ENCODE measurements around the gene PRPF39. TPM values are rescaled to one million over a fixed set of nuclear protein-coding genes. Genes with fewer than 3 reads are reported as not detected.

The PRPF39 gene
- total RNA-seq, 4 donors from 2014 or later, result 11.3 to 35.1 (median 18.9) TPM

DNA sequence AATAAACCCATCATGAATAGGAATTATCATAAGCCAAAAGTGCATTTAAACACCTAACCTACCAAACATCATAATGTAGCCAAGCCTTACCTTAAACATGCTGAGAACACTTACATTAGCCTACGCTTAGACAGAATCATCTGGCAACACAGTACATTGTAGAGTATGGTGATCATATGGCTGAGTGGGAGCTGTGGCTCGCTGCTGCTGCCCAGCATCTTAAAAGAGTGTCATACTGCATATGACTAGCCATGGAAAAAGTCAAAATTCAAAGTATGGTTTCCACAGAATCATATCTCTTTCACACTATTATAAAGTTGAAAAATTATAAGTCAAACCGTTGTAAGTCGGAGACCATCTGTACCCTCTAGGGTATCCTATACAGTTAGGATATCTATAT, 32.0 kb upstream of the PRPF39 start:
- H3K36me3 ChIP-seq, result peaks cover 0 to 96% of the 10 kb centered on the region in 2 donors
- ATAC-seq, result no peak

DNA sequence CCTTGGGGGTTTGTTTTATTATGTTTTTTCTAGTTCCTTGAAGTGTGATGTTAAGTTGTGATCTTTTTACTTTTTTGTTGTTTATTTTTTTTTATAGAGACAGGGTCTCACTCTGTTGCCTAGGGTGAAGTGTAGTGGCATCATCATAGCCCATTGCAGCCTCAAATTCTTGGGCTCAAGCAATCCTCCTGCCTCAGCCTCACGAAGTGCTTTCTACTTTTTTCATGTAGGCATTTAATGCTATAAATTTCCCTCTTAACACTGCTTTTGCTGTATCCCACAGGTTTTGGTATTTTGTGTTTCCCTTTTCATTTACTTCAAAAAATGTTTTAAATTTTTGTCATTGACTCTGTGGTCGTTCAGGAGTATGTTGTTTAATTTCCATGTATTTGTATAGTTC, 26.6 kb upstream of the PRPF39 start:
- H3K4me3 ChIP-seq, result no peak overlapping the region
- WGBS, 2 donors (ENCODE audit: low coverage in 1 of 2), result 71 to 93% methylated on average over 1 to 2 of the region's 2 CpGs
- no peak for ATAC-seq
- H3K27ac ChIP-seq, result no peak overlapping the region
- no peaks in the 10 kb centered on the region for H3K27me3 ChIP-seq
- peaks cover 0 to 56% of the 10 kb centered on the region in 2 donors for H3K36me3 ChIP-seq
- TF ChIP-seq EP300 (IDR thresholded peaks at IDR 0.05) (no peak), POLR2A (IDR thresholded peaks at IDR 0.05) (no peak), POLR2AphosphoS5 (IDR thresholded peaks at IDR 0.05) (no peak)
- TF ChIP-seq, protein P1, sequence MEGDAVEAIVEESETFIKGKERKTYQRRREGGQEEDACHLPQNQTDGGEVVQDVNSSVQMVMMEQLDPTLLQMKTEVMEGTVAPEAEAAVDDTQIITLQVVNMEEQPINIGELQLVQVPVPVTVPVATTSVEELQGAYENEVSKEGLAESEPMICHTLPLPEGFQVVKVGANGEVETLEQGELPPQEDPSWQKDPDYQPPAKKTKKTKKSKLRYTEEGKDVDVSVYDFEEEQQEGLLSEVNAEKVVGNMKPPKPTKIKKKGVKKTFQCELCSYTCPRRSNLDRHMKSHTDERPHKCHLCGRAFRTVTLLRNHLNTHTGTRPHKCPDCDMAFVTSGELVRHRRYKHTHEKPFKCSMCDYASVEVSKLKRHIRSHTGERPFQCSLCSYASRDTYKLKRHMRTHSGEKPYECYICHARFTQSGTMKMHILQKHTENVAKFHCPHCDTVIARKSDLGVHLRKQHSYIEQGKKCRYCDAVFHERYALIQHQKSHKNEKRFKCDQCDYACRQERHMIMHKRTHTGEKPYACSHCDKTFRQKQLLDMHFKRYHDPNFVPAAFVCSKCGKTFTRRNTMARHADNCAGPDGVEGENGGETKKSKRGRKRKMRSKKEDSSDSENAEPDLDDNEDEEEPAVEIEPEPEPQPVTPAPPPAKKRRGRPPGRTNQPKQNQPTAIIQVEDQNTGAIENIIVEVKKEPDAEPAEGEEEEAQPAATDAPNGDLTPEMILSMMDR (IDR thresholded peaks at IDR 0.05), result no peak
- H3K9me3 ChIP-seq, result peaks cover 0 to 14% (median 0%) of the 10 kb centered on the region in 3 donors
- H3K4me1 ChIP-seq, result no peaks in the 10 kb centered on the region

More for the DNA sequence above, 32.0 kb upstream of the PRPF39 start:
- Histone ChIP-seq H3K4me1 (no peaks in the 10 kb centered on the region), H3K27ac (no peak overlapping the region), H3K9me3 (peaks cover 0 to 8% (median 0%) of the 10 kb centered on the region in 3 donors), H3K4me3 (no peak overlapping the region), H3K27me3 (no peaks in the 10 kb centered on the region)
- TF ChIP-seq POLR2AphosphoS5 (IDR thresholded peaks at IDR 0.05), result no peak
- no peak for TF ChIP-seq POLR2A (IDR thresholded peaks at IDR 0.05)
- no peak for TF ChIP-seq EP300 (IDR thresholded peaks at IDR 0.05)
- TF ChIP-seq, protein P1 (IDR thresholded peaks at IDR 0.05), result no peak
- 82 to 84% methylated on average over 2 to 4 of the region's 4 CpGs for WGBS, 2 donors (ENCODE audit: low coverage in 1 of 2)

DNA sequence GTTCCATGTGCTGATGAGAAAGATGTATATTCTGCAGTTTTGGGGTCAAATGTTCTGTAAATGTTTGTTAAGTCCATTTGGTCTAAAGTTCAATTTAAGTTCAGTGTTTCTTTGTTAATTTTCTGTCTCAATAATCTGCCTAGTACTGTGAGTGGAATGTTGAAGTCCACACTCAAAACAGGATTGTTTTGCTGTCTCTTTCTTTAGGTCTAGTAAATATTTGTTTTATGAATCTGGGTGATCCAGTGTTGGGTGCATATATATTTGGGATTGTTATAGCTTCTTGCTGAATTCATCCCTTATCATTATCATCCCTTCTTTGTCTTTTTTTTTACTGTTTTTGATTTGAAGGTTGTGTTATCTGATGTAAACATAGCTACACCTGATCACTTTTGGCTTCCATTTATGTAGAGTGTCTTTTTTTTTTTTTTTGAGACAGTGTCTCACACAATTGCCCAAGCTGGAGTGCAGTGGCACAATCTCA, 26.0 kb upstream of the PRPF39 start:
- ATAC-seq, result no peak
- H3K4me1 ChIP-seq, result no peaks in the 10 kb centered on the region
- peaks cover 0 to 50% of the 10 kb centered on the region in 2 donors for H3K36me3 ChIP-seq
- TF ChIP-seq EP300 (IDR thresholded peaks at IDR 0.05) (no peak), POLR2A (IDR thresholded peaks at IDR 0.05) (no peak), POLR2AphosphoS5 (IDR thresholded peaks at IDR 0.05) (no peak)
- TF ChIP-seq, protein P1 (IDR thresholded peaks at IDR 0.05), result no peak
- H3K9me3 ChIP-seq, result peaks cover 0 to 14% (median 0%) of the 10 kb centered on the region in 3 donors
- no peaks in the 10 kb centered on the region for H3K27me3 ChIP-seq
- H3K4me3 ChIP-seq, result no peak overlapping the region
- H3K27ac ChIP-seq, result no peak overlapping the region

DNA sequence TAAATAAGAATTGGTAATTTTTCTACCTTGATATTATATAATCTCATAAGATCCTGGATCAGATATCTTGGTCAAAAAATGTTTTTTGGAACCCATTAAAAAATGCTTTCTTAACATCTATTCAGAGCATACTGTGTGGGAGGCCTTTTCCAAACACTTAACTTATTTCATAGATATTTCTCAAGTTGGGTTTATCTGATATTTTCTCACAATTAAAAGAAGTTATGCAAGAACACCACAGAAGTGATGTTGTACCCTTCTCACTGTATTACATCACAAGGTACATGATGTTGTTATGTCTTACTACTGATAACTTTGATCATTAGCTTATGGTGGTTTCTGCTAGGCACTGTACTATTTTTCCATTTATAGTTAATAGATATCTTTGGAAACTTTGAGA, 23.4 kb upstream of the PRPF39 start:
- Histone ChIP-seq H3K9me3 (peaks cover 0 to 14% (median 0%) of the 10 kb centered on the region in 3 donors), H3K27me3 (no peaks in the 10 kb centered on the region), H3K27ac (no peak overlapping the region), H3K36me3 (peaks cover 0 to 24% of the 10 kb centered on the region in 2 donors), H3K4me1 (peaks cover 0 to 6% (median 0%) of the 10 kb centered on the region in 3 donors), H3K4me3 (no peak overlapping the region)
- no peak for TF ChIP-seq POLR2AphosphoS5 (IDR thresholded peaks at IDR 0.05)
- TF ChIP-seq, protein P1 (IDR thresholded peaks at IDR 0.05), result no peak
- TF ChIP-seq POLR2A (IDR thresholded peaks at IDR 0.05), result no peak
- no peak for TF ChIP-seq EP300 (IDR thresholded peaks at IDR 0.05)
- ATAC-seq, result no peak

DNA sequence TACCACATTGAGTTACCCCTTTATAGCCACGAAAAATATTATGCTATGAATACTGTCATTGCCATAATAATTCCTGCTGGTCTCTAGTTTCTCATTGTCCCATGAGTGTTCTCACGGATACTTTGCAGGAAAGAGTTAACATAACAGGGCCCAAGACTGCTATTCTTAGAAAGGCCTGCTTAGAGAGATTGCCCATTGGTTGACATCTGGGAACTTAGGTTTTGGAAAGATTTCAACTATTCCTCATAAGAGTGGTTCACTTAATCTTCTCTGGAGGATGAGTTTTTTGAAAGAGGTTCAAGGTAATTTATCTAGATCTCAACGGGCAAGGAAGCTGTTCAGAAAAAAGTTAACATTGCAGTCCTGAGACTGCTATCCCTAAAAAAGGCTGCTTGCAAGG, 18.4 kb upstream of the PRPF39 start:
- H3K36me3 ChIP-seq, result peaks cover 0 to 16% of the 10 kb centered on the region in 2 donors
- TF ChIP-seq POLR2AphosphoS5 (IDR thresholded peaks at IDR 0.05) (no peak), POLR2A (IDR thresholded peaks at IDR 0.05) (no peak), EP300 (IDR thresholded peaks at IDR 0.05) (no peak)
- TF ChIP-seq, protein P1 (IDR thresholded peaks at IDR 0.05), result no peak
- H3K4me3 ChIP-seq, result no peak overlapping the region
- WGBS, 2 donors (ENCODE audit: low coverage in 1 of 2), result 29 to 47% methylated on average over 3 of the region's 3 CpGs
- no peaks in the 10 kb centered on the region for H3K27me3 ChIP-seq
- peaks cover 0 to 17% (median 0%) of the 10 kb centered on the region in 3 donors for H3K4me1 ChIP-seq
- ATAC-seq, result no peak
- H3K27ac ChIP-seq, result peak overlapping the region; percentile 23 to 41 (median 30)
- H3K9me3 ChIP-seq, result no peaks in the 10 kb centered on the region

Data from gastroesophageal sphincter (tissue), 4 donors.